Trophoblast cell (in vitro differentiated cells and primary cell): Measurements from ENCODE around the gene CYSTM1.

ENCODE experiments used
- DNase-seq, 2 donors: peaks; one replicate each; pipeline ENCODE4 v3.0.0-alpha.2; 2016
- H2AFZ ChIP-seq: 2 replicates; pipeline ENCODE4 v1.6.1; 2013; ENCODE audit warnings: low read length, moderate library complexity, mild to moderate bottlenecking; ENCODE audit not compliant: insufficient read depth, poor library complexity
- H2AK5ac ChIP-seq: 2 replicates; pipeline ENCODE4 v1.6.1; 2013; ENCODE audit warnings: mild to moderate bottlenecking, low read length
- H2BK120ac ChIP-seq: 2 replicates; pipeline ENCODE4 v1.6.1; 2013; ENCODE audit warnings: low read length, mild to moderate bottlenecking, moderate library complexity; ENCODE audit not compliant: insufficient read depth, poor library complexity
- H2BK12ac ChIP-seq: 2 replicates; pipeline ENCODE4 v1.6.1; 2013; ENCODE audit warnings: mild to moderate bottlenecking, low read length, moderate library complexity
- H2BK5ac ChIP-seq: 2 replicates; pipeline ENCODE4 v1.6.1; 2013; ENCODE audit warnings: low read length, low read depth, moderate library complexity, mild to moderate bottlenecking; ENCODE audit not compliant: poor library complexity
- H3K14ac ChIP-seq: 2 replicates; pipeline ENCODE4 v1.6.1; 2013; ENCODE audit warnings: mild to moderate bottlenecking, low read length
- H3K18ac ChIP-seq: 2 replicates; pipeline ENCODE4 v1.6.1; 2013; ENCODE audit warnings: mild to moderate bottlenecking, low read length
- H3K23ac ChIP-seq: 2 replicates; pipeline ENCODE4 v1.6.1; 2013; ENCODE audit warnings: low read length
- H3K27ac ChIP-seq: 2 replicates; pipeline ENCODE4 v1.5.1; 2013; ENCODE audit warnings: low read depth, mild to moderate bottlenecking, inconsistent platforms, low read length, moderate library complexity
- H3K27me3 ChIP-seq: 2 replicates; pipeline ENCODE4 v1.6.1; 2013; ENCODE audit warnings: inconsistent platforms, mild to moderate bottlenecking, low read length, moderate library complexity; ENCODE audit not compliant: insufficient read depth
- H3K36me3 ChIP-seq, 2 experiments: 1 replicate in 1 of 2; 2 replicates in 1 of 2; pipeline ENCODE4 v1.6.1; 2013; ENCODE audit warnings: low read length in 2 of 2, mild to moderate bottlenecking in 2 of 2, moderate library complexity in 1 of 2; ENCODE audit not compliant: insufficient read depth in 2 of 2, control insufficient read depth in 1 of 2
- H3K4ac ChIP-seq: 2 replicates; pipeline ENCODE4 v1.6.1; 2013; ENCODE audit warnings: low read depth, mild to moderate bottlenecking, low read length, moderate library complexity
- H3K4me1 ChIP-seq, 2 experiments: 1 replicate in 1 of 2; 2 replicates in 1 of 2; pipeline ENCODE4 v1.6.1; 2013; ENCODE audit warnings: low read length in 2 of 2, mild to moderate bottlenecking in 2 of 2, moderate library complexity in 1 of 2; ENCODE audit not compliant: insufficient read depth in 2 of 2, control insufficient read depth in 1 of 2
- H3K4me2 ChIP-seq: 2 replicates; pipeline ENCODE4 v1.6.1; 2013; ENCODE audit warnings: inconsistent platforms, mild to moderate bottlenecking, low read length, moderate library complexity
- H3K4me3 ChIP-seq: 2 replicates; pipeline ENCODE4 v1.5.1; 2013; ENCODE audit warnings: mild to moderate bottlenecking, low read depth, low read length, inconsistent platforms
- H3K79me1 ChIP-seq: one replicate; pipeline ENCODE4 v1.6.1; 2013; ENCODE audit warnings: low read length
- H3K79me2 ChIP-seq: 2 replicates; pipeline ENCODE4 v1.6.1; 2013; ENCODE audit warnings: low read length, mild to moderate bottlenecking; ENCODE audit not compliant: control insufficient read depth, insufficient read depth, poor library complexity
- H3K9ac ChIP-seq: 2 replicates; pipeline ENCODE4 v1.6.1; 2013; ENCODE audit warnings: mild to moderate bottlenecking, low read length
- H3K9me3 ChIP-seq: 2 replicates; pipeline ENCODE4 v1.6.1; 2013; ENCODE audit warnings: low read depth, mild to moderate bottlenecking, control low read depth, inconsistent platforms, low read length; ENCODE audit not compliant: insufficient read depth
- H4K12ac ChIP-seq: 2 replicates; pipeline ENCODE4 v1.6.1; 2013; ENCODE audit warnings: low read depth, mild to moderate bottlenecking, low read length, moderate library complexity
- H4K8ac ChIP-seq: 2 replicates; pipeline ENCODE4 v1.6.1; 2013; ENCODE audit warnings: low read depth, mild to moderate bottlenecking, low read length, moderate library complexity
- H4K91ac ChIP-seq: one replicate; pipeline ENCODE4 v1.6.1; 2013; ENCODE audit warnings: low read depth, mild to moderate bottlenecking, low read length, moderate library complexity
- whole genome bisulfite sequencing: extraction: QIAGEN DNeasy Blood & Tissue Kit; methylation state at CpG from one replicate; pipeline ENCODE4 v1.1.7; 2013; ENCODE audit warnings: missing lambda C conversion rate; ENCODE audit not compliant: insufficient read length, insufficient coverage; ENCODE audit errors: extremely low coverage; 5-methylcytosine and 5-hydroxymethylcytosine counted together

Gene CYSTM1

GRCh38 chr5:140217299-140218026 is 42.5 kb downstream of the CYSTM1 start:
- Histone ChIP-seq H2AFZ (no peak overlapping the region), H3K18ac (no peak overlapping the region), H3K14ac (no peak overlapping the region), H3K4me1 (no peaks in the 10 kb centered on the region), H3K4me3 (no peak overlapping the region), H3K23ac (no peak overlapping the region), H3K4ac (no peak overlapping the region), H3K79me1 (no peaks in the 10 kb centered on the region), H2BK12ac (no peak overlapping the region), H3K9me3 (no peaks in the 10 kb centered on the region), H3K27me3 (no peaks in the 10 kb centered on the region), H4K8ac (no peak overlapping the region), H2AK5ac (no peak overlapping the region), H2BK120ac (no peak overlapping the region), H3K4me2 (no peak overlapping the region), H3K27ac (no peak overlapping the region), H3K9ac (no peak overlapping the region), H2BK5ac (no peak overlapping the region), H4K12ac (no peak overlapping the region), H3K36me3 (no peaks in the 10 kb centered on the region), H3K79me2 (no peaks in the 10 kb centered on the region), H4K91ac (no peak overlapping the region)
- no CpG with 5 or more reads among the region's 1 CpG for WGBS
- DNase-seq, result peak in 1 of 2 donors; percentile 26

GRCh38 chr5:140219068-140219991 is 44.3 kb downstream of the CYSTM1 start:
- Histone ChIP-seq H2BK5ac (no peak overlapping the region), H3K27me3 (no peaks in the 10 kb centered on the region), H3K9me3 (no peaks in the 10 kb centered on the region), H2BK12ac (no peak overlapping the region), H3K23ac (no peak overlapping the region), H2BK120ac (no peak overlapping the region), H3K4me3 (no peak overlapping the region), H3K9ac (no peak overlapping the region), H3K18ac (no peak overlapping the region), H3K79me2 (no peaks in the 10 kb centered on the region), H3K14ac (no peak overlapping the region), H4K8ac (no peak overlapping the region), H4K12ac (no peak overlapping the region), H3K79me1 (no peaks in the 10 kb centered on the region), H3K36me3 (no peaks in the 10 kb centered on the region), H3K4me1 (no peaks in the 10 kb centered on the region), H4K91ac (no peak overlapping the region), H2AK5ac (no peak overlapping the region), H3K4me2 (no peak overlapping the region), H2AFZ (no peak overlapping the region), H3K4ac (no peak overlapping the region), H3K27ac (no peak overlapping the region)
- no CpG with 5 or more reads among the region's 9 CpGs for WGBS
- DNase-seq, result no peak

- no peak for DNase-seq
- Histone ChIP-seq H3K4ac (no peak overlapping the region), H3K4me3 (no peak overlapping the region), H2BK120ac (no peak overlapping the region), H3K14ac (no peak overlapping the region), H2AFZ (no peak overlapping the region), H2AK5ac (no peak overlapping the region), H3K23ac (no peak overlapping the region), H3K79me1 (no peaks in the 10 kb centered on the region), H4K91ac (no peak overlapping the region), H2BK12ac (no peak overlapping the region), H3K9ac (no peak overlapping the region), H2BK5ac (no peak overlapping the region), H3K79me2 (no peaks in the 10 kb centered on the region), H3K4me1 (no peaks in the 10 kb centered on the region), H4K12ac (no peak overlapping the region), H3K18ac (no peak overlapping the region), H3K4me2 (no peak overlapping the region), H3K36me3 (no peaks in the 10 kb centered on the region), H3K27ac (no peak overlapping the region), H4K8ac (no peak overlapping the region), H3K27me3 (no peaks in the 10 kb centered on the region), H3K9me3 (no peaks in the 10 kb centered on the region)
- WGBS, result no CpG with 5 or more reads among the region's 3 CpGs
These were observed 45.2 kb downstream of the CYSTM1 start for GRCh38 chr5:140220032-140220697.

DNA sequence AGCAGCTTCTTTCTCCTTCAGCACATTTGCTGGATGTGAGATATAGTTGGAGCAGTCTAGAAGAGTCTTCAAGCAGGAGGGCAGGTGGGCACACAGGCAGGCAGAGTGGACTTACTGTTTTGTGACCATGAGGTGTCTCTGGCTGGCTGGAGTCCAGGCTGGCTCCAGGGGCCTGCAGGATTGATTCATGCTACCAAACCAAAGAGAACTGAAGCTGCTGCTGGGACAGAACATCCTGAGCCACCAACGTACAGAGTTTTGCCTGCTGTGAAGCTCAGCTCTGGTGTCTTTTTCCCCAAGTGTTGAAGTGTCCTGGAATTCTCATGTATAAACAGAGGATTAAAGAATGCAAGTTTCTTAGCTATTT is 45.7 kb downstream of the CYSTM1 start:
- Histone ChIP-seq H2BK5ac (no peak overlapping the region), H2AK5ac (no peak overlapping the region)

More for the DNA sequence above, 45.7 kb downstream of the CYSTM1 start:
- Histone ChIP-seq H3K23ac (no peak overlapping the region), H2BK12ac (no peak overlapping the region), H3K36me3 (no peaks in the 10 kb centered on the region), H3K18ac (no peak overlapping the region), H3K27ac (no peak overlapping the region), H3K4me3 (no peak overlapping the region), H2BK120ac (no peak overlapping the region), H2AFZ (no peak overlapping the region), H4K91ac (no peak overlapping the region), H4K12ac (no peak overlapping the region), H3K79me2 (no peaks in the 10 kb centered on the region), H3K9ac (no peak overlapping the region), H3K4me2 (no peak overlapping the region), H3K27me3 (no peaks in the 10 kb centered on the region), H3K4me1 (no peaks in the 10 kb centered on the region), H3K9me3 (no peaks in the 10 kb centered on the region), H3K79me1 (no peaks in the 10 kb centered on the region), H3K4ac (no peak overlapping the region), H3K14ac (no peak overlapping the region), H4K8ac (no peak overlapping the region)
- no peak for DNase-seq
- no CpG with 5 or more reads among the region's 1 CpG for WGBS
